ENCODE data around the gene HEPACAM.

Gene HEPACAM

GRCh38 chr11:124898263-124898680 lies 37.6 kb downstream of the HEPACAM start:
- no peak for DNase-seq

GRCh38 chr11:124897674-124898262 lies 38.1 kb downstream of the HEPACAM start, which contains the start of gene ROBO4:
ROBO4 (minus strand) TSS chr11:124897865; CDS start chr11:124897795, 70 bp downstream.
- DNase-seq: no peak

- DNase-seq: no peak
Measured at GRCh38 chr11:124896821-124897391, 38.9 kb downstream of the HEPACAM start.

- DNase-seq: no peak
Measured at GRCh38 chr11:124896071-124896750, 39.6 kb downstream of the HEPACAM start.

- DNase-seq: no peak
Measured at GRCh38 chr11:124895471-124895971, 40.3 kb downstream of the HEPACAM start.

- DNase-seq: no peak
Measured at GRCh38 chr11:124894606-124895430, 41.0 kb downstream of the HEPACAM start.

GRCh38 chr11:124893781-124894401 lies 42.0 kb downstream of the HEPACAM start:
- no peak for DNase-seq

GRCh38 chr11:124892750-124893454 lies 42.9 kb downstream of the HEPACAM start:
- no peak for DNase-seq

GRCh38 chr11:124892146-124892545 lies 43.7 kb downstream of the HEPACAM start:
- no peak for DNase-seq

GRCh38 chr11:124891373-124891861 lies 44.4 kb downstream of the HEPACAM start:
- DNase-seq: no peak

- no peak for DNase-seq
Measured at GRCh38 chr11:124890683-124891372, 45.0 kb downstream of the HEPACAM start.

- no peak for DNase-seq
Measured at GRCh38 chr11:124890151-124890550, 45.7 kb downstream of the HEPACAM start.

- DNase-seq: no peak
Measured at GRCh38 chr11:124889191-124890091, 46.4 kb downstream of the HEPACAM start.

GRCh38 chr11:124887667-124888013 lies 48.2 kb downstream of the HEPACAM start:
- DNase-seq: no peak

- no peak for DNase-seq
Measured at GRCh38 chr11:124886978-124887666, 48.7 kb downstream of the HEPACAM start.

- DNase-seq: no peak
Measured at GRCh38 chr11:124886476-124886875, 49.4 kb downstream of the HEPACAM start.

GRCh38 chr11:124884869-124885479 lies 50.9 kb downstream of the HEPACAM start:
- no peak for DNase-seq

- DNase-seq: no peak
Measured at GRCh38 chr11:124884340-124884739, 51.5 kb downstream of the HEPACAM start.
